HG03280 (cell line): ENCODE data around the gene CLP1.

Experiments used
- ATAC-seq: cut with Tn5 transposase; IDR thresholded peaks from one replicate; pipeline ENCODE4 v1.9.1; 2021; ENCODE audit warnings: mild to moderate bottlenecking, moderate library complexity; ENCODE audit not compliant: unreplicated experiment

Gene CLP1

DNA sequence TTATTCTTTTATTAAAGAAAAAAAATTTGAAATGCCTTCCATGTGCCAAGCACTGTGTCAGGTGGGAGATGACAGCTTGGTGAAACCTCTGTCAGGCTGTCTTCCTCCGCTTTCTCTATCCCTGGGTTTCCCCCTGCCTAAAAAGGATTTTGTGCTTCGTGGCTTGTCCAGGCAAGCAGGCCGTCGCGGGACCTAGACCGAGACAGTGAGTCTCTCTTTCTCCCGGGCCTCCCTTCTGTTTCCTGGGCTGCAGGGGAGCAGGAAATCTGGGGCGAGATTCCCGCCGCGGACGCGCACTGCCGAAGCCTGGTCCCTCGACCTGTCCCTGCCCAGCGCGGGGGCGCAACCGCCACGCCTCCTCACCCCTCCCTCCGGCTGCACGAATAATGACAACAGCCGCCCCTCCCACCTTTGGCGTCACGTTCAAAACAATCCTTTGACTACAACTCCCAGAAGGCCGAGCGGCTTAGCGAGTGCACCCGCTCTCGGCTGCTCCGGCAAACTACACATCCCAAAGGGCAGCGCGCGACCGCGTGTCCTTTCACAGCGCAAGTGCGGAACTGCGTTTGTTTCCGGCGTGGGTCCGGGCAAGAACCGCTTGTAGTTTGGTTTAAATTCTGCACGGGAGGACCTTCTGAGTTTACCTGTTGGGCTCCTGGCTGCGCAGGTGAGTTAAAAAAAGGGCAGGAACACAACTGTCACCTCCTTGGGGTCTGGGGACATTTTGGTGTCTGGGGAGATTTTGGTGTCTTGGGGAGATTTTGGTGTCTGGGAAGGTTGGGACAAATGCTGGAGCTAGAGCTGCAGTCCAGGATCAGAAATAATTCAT, at the start of gene CLP1:
Gene CLP1, plus strand, starts transcription at position 569 of the 829 bp plus-strand sequence. CDS start 1,715 bp downstream, outside the sequence.
- peak; percentile 99 for ATAC-seq

DNA sequence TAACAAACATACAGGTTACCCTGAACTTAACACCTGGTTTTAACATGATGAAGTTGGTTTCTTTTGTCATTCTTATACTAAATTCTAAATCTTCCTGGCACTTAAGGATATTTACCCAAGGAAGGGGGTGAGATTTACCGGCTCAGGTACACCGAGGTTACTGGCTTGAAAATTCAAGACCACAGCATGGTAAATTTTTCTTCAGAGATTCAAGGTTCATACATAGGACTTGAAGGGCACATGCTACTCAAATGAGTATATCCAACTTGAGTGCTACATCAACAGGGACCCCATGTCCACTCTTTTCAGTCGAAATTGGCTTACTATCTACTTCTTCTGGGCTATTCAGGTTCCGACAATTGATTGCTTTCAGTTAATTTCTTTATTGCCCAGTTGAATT, 47.4 kb upstream of the CLP1 start:
- ATAC-seq: no peak

DNA sequence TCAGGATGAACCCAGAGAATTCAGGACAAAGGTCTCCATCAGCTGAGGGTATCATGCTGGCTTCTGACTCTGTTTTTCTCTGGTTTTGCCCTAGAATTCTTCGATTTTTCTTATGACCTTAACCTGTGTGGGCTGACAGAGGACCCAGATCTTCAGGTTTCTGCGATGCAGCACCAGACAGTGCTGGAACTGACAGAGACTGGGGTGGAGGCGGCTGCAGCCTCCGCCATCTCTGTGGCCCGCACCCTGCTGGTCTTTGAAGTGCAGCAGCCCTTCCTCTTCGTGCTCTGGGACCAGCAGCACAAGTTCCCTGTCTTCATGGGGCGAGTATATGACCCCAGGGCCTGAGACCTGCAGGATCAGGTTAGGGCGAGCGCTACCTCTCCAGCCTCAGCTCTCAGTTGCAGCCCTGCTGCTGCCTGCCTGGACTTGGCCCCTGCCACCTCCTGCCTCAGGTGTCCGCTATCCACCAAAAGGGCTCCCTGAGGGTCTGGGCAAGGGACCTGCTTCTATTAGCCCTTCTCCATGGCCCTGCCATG, 43.3 kb upstream of the CLP1 start:
- no peak for ATAC-seq

DNA sequence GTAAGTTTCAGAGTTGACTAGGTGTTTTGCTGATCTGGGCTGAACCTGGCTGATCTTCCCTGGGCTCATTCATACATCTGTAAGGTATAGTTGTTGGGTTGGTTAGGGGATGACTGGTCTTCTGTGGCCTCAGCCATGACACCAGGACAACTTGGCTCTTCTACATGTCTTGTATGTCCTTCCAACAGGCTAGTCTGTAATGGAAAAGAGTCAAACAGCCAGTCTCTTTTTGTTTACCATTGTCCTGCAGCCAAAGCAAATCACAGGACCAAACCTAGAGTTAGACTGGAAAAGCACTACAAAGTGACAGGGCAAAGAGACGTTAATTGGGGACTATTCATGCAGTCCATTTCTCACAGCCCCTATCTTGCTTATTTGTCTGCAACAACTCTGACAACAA, 42.3 kb upstream of the CLP1 start:
- no peak for ATAC-seq

DNA sequence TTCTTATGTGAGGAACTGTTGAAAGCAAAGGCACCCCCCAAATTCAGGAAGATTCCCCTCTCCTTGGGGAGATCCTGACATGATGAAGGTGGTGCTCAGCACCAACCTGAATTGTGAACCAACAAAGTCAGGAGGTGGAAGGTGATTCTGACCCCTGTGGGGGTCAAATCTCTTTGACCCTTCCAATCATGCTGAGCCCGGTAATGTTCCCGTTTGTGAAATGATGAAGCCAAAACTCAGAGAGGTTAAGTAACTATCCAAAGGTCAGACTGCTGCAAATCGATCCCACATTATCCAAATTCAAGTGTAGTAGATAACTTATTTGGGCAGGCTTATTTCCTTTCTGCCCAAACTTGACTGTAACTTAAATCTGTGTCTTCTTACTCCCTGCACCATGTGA, 41.0 kb upstream of the CLP1 start:
- no peak for ATAC-seq

DNA sequence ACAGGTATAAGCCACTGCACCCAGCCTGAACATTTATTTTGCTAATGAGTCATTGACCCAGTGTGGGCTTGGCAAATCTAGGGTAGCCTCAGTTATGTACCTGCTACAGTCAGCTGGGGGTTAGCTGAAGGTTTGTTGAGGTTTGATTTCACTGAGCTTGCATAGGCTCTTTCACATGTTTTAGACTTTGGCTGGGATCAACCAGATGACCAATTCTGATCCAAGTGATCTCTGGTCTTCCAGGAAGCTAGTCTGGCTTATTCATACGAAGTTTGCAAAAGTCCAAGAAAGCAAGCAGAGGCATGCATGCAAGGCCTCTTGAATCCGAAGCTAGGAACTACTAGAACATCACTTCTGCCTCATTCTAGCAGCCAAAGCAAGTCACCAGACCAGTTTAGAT, 39.1 kb upstream of the CLP1 start:
- no peak for ATAC-seq

DNA sequence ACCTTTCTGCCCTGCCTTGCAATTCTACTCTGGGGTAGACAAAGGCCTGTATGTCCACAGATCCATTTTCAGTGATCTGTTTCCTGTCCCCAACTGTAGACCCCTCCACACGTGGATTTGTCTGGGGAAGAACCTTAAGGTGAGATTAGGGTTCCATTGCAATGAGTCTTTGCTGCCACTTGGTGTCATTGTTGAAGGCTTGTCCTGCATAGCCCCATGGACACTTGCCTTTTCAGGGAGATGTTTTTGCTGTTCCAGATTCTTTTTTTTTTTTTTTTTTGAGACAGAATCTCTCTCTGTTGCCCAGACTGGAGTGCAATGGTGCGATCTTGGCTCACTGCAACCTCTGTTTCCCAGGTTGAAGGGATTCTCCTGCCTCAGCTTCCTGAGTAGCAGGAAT, 38.2 kb upstream of the CLP1 start:
- ATAC-seq: no peak

DNA sequence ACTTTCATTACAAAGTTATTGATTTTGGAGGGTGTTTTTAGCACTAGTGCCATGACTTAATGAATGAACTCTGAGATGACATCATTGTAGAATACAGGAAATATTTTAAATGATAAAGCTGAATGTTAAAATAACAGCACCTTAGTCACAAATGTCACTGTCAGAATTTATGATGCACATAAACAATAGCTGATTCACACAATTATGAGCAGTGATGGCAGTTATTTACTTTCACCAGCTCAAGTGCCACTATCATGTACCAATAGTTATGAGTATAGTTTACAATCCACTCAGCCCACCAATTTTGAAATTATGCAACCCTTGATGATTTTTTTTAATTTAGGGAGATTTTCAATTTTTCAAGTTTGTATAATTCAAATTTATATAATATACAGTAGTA, 37.1 kb upstream of the CLP1 start:
- no peak for ATAC-seq

DNA sequence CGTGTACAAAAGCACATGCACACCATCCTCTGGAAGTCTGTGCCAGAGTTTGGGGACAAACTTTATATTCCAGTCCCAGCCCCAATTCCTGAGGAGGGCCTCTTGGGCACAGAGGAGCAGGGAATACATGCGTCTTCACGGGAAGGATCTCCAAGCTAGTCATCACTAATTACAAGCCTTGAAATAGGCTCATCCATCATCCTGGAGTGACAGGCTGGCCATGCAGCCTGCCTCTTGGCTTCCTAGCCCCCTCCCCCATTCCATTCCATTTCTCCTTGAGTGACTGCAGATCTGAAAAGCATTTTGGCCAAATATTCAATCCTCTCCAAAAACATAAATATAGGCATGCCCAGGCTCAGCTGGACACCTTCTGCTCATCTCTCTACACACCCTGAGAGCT, 35.3 kb upstream of the CLP1 start:
- no peak for ATAC-seq

DNA sequence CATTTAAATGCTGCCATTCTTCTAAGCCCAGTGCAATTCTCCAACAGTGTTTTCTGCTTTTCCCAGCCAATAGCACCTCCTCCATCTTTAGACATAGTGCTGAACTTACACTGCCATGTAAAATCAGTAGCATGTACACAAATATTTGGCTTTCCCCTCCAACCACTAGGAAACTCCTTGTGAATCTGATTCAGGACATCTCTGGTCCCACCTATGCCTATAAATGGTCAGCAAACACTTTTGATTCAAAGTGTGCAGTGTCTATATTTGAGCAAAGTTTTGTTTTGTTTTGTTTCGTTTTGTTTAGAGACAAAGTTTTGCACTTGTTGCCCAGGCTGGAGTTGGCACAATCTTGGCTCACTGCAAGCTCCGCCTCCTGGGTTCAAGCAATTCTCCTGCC, 32.7 kb upstream of the CLP1 start:
- ATAC-seq: no peak

DNA sequence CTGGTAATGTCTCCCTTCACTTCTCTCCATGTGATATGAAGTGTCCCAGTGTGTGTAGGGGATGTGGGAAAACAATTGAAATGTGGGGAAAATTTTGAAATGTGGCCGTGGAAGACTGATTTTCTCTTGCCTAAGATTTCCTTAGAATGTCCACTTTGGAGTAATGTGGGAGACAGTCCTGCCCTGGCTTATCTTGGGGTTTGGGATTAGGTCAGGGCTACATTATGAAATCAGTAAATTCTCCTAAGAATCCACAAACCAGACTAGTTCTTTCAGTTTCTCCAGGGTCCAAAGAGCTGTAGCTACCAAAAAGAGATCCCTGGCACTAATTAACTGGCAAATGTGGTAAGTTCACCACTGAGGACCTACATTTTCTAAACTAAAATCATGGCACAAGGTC, 30.7 kb upstream of the CLP1 start:
- ATAC-seq: no peak

DNA sequence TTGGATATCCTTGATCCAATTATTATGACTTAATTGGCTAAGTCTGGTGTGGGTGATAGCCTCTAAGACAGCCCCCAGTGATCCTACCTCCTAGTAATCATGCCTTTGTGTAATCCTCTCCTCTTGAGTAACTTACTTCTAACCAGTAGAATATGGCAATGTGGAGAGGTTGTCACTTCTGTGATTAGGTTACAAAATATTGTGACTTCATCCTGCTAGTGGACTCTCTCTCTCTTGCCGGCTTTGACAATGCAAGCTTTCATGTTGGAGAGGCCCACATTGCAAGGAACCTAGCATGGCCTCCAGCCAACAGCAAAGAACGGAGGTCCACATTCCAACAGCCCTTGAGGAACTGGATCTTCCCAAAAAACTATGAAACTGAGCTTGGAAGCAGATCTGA, 27.4 kb upstream of the CLP1 start:
- no peak for ATAC-seq

DNA sequence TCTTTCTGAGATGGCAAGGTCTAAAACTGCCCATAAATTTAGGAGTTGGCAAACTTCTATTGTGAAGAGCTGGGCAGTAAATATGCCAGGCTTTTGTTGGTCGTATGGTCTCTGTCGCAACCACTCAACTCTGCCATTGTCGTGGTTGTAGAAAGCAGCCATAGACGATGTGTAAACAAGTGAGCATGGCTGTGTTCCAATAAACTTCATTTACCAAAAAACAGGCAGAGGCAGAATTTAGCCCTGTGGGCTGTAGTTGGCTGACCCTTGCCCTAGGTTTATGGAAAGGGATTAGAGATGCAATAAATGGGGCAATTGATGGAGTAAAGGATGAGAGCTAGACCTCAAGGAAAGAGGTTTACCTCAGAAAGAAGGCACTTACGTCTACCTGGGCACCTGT, 25.4 kb upstream of the CLP1 start:
- no peak for ATAC-seq

DNA sequence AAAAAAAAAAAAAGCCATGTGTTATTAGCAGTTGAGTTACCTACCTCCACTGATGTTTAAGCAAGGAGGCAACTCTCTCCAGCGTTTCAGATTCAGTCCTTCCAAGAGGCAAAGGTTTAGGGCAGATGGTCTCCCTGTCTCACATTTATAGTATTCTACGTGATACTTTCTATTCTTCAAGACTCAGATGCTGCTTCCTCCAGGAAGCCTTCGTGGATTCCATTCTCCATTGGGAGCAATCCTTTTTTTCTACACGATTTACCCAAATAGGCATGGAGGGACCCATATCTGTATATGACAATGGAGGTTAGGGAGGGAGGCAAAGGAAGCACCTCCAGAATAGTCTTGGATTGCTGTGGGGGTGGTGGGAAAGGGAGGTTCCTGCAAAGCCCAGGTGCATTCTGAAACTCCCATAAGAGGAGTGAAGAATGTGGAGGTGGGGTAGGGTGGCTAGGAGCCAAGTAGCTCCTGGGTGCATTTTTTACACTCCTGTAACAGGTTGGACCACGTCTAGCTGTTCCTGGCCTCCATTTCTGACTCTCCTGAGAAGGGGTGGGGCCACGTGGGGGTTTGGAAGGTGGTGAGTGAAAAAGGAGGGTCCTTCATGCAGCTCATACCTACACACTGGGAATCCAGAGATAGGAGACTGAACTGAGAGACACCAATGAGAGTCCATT, 24.0 kb upstream of the CLP1 start:
- no peak for ATAC-seq

DNA sequence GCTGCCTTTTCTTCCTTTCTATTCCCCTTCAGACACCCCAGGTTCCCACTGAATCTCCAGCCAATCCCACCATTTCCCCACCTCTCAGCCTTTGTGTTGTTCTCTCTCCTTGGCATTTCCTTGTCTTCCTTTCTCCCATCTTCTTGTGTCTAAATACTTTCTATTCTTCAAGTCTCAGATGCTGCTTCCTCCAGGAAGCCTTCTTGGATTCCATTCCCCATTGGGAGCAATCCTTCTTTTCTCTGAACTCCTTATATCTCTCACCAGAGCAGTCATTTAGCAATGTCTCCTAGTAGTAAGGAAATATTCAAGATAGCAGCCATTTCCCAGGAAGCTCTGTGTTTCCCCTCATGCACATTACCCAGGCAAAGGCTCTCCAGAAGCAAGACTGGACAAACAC, 23.3 kb upstream of the CLP1 start:
- no peak for ATAC-seq

DNA sequence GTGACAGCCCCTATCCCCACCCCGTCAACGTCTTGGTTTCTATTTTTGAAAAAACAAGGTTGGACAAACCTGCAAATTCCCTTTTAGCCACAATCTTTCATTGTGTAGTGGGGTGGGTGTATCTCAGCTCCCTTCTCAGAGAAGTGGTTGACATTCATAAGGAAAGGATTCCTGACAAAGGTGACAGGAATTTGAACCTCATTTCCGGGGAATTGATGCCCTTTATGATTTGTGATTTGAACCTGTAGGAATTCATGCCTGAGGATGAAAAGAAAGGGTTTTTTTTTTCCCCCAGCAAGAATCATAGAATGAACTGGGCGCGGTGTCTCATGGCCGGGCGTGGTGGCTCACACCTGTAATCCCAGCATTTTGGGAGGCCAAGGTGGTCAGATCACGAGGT, 22.3 kb upstream of the CLP1 start:
- ATAC-seq: no peak

DNA sequence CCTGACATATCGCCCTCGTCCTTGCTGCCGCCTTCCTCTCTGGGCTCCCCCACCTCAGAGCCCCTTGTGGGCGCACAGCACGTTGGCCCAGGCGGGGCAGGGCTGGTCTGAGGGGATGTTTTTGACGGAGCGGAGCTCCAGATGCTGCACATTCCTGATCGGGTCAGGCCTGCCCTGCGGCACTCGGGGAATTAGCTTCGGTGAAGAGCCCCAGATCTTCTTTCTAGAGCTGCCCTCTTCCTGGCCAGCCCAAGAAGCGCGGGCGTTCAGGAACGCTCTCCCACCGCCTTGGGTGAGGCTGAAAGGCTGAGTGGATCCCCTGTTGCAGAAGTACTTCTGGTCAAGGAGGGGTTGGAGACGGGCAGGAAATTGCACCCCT, 19.9 kb upstream of the CLP1 start:
- ATAC-seq: no peak

DNA sequence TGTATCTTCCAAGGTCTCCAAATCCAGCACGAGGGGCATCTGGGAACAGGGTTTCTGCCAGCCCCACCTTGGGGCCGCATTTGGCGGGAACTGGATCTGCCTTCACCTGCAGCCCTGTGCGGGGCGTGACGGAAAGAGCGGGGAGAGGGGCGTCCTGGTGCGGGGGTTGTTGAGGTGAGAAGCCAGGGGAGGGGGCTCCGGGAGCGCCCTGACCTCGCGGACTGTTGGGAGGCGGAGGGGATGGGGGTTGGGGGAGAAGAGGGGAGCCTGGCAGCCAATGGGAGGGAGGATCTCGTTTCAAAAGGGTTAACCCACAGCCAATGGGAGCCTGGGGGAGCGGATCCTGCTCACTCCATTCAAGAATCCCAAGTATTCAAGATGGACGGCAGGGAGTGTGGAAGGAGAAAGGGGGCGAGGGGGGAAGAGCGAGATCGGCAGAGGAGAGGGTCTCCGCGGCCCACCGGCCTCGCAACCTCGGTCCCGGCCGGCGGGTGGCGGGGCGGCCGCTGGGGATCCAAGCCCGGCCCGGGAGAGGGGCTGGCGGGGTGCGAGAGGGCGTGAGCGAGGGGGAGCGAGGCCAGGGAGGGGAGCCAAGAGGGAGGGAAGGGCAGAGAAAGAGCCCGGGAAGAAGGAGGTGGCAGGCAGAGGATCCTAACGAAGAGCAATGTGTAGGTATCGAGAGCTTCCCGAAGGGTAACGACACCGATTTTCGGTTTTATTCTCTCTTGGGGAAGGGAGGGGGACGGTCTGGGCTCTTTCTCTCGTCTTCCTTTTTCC, 19.4 kb upstream of the CLP1 start:
- no peak for ATAC-seq

DNA sequence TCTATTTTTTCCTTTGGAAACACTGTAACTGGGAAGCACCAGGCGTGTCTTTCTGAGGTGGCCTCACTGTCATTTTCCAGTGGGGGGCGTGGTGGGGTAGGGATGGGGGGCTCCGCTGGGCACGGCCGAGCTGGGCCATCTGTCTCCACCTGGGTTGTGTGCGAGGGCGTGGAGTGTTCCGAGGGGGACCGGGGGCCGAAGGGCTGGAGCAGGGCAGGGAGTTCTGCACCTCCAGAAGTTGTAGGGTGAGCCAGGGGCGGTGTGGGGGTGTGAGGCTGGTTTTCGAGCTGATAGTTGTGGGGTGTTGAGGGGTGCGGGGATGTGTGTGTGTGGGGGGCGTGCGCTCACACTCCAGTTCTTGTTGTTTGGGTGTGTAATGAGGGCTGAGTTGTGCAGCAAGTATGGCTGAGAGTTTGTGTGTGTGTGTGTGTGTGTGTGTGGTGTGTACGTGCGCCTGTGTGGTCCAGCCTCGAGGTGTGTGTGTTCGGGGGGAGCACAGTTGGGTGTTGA, 18.7 kb upstream of the CLP1 start:
- no peak for ATAC-seq

DNA sequence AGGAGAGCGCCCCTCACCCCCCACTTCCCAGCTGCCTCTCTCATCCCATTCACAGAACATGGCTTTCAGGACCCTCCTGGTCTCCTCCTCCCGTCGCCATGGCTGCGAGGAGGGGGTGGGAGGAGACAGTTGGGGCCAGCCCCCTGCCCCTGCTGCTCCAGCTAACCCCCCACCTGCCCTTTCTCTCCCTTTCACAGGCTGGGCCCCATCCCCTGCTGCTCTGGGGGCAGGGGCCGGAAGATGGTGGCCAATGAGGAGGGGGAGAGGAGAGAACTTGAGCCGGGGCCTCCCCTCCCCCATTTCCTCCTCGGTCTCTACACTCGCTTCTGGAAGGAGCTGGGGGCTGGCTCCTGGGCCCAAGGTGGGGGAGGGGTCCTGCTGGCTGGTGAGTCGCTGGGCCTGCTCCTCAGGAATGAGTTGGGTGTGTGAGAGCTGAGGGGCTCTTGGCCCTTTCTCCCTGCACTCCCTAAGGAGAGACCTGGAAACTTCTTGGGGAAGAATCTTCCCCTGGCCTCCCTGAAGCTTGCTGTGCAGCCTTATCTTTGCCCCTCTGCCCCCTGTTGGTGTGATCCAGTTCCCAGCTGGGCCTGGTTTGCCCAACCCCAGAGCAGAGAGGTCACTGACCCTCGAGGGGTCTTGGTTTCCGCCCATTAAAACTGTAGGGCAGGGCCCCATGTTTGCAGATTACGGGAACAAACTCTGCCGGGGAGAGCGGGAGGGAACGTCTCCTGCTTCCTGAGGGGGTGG, 18.1 kb upstream of the CLP1 start:
- no peak for ATAC-seq
